Measurements from ENCODE around the gene SLC44A1.

The SLC44A1 gene

GRCh38 chr9:105396901-105397300 is 152.4 kb downstream of the SLC44A1 start:
- DNase-seq, result no peak

DNA sequence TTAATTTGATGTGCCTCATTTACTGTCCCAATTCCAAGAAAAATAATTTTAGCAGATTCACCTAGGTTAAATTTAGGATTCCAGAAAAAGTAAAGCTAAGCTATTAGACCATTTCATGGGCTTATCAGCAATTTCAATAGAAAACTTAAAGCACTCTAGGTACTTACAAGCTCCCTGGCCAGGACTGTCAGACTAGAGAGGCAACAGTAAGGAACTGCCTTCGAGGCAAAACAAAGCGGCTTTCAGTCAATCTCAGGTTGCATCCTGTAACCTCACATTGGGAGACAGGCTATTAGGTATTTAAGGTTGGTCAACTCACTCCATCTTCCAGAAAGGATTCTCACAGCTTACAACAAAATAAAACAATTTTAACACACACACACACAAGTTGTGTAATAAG is 154.7 kb downstream of the SLC44A1 start:
- DNase-seq, result no peak

DNA sequence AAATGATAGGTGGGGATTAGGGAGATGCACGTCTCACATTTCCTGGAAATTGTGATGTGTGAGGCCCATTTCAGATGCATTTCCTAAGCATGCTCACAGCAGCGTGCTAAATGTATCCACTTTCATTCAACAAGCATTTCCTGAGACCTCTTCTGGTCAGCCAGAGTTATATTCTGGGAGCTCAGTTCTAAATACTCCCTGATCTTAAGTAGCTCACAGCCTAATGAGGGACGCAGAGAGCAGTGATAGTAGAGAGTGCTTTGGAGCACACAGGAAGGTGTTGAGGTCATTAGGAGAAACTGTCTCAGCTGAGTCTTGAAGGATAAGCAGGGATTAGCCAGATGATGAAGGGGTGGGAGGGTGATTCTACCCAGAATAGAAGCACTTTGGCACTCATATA is 157.2 kb downstream of the SLC44A1 start:
- DNase-seq, result no peak

DNA sequence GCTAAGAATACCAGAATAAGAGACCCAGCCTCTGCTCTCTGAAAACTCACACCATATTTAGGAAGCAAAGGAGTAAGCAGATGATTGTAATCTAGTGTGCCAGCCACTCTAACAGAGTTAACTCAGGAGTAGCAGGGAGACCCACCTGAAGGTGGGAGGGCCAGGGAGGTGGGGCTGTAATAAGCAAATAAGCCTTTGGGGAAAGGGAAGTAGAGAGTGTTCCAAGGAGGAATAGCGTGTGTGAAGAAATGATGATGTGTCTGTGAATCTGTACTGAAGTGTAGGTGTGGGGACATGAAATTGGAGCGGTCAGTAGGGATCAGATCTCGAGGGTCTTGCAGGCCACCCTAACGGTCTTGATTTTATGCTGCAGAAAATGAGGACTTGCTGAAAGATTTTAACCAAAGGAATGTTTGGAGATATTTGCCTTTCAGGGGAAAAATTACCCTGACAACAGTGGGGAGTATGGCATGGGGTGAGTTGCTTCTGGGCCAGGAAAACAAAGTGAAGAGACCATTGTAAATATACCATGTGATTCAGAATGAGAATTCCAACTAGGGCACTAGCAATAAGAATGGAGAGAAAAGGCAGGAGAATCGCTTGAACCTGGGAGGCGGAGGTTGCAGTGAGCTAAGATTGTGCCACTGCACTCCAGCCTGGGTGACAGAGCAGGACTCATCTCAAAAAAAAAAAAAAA is 159.2 kb downstream of the SLC44A1 start:
- DNase-seq, result no peak

- no peak for DNase-seq
Measured at GRCh38 chr9:105405514-105406131, 161.2 kb downstream of the SLC44A1 start.

- DNase-seq, result no peak
Measured at GRCh38 chr9:105406369-105406768, 161.9 kb downstream of the SLC44A1 start.

DNA sequence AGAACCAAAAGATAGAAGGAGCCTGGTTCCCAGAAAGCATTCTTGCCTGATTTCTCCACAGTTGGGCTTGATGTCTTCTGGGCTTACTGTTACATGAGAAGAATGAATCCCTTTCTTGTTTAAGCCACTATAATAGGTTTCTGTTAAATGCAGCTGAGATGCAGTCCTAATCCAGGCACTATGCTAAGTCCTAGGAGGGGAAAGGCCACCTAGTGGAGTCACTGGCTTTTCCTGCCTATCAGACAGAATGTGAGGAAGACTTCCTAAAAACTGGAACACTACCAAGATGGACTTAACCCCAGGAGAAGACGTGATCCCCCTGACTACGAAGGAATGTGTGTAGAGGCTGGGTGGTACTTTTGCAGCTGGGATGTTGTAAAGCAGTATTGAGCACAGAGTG is 169.1 kb downstream of the SLC44A1 start:
- no peak for DNase-seq

- peak; percentile 52 for DNase-seq
Measured at GRCh38 chr9:105414947-105415661, 170.7 kb downstream of the SLC44A1 start.

DNA sequence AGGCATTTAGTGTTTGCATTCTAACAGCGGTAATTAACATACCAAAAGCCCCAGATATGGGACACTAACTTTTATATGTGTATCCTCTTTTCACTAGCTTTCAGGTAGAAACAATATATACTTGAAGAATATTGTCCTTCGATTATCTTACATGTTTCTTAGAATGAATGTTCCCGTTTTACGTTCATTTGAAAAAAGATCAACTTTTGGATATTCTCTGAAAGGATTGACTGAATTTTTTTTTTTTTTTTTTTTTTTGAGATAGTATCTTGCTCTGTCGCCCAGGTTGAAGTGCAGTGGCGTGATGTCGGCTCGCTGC is 171.2 kb downstream of the SLC44A1 start:
- DNase-seq, result no peak

GRCh38 chr9:105416840-105417239 is 172.4 kb downstream of the SLC44A1 start:
- no peak for DNase-seq

DNA sequence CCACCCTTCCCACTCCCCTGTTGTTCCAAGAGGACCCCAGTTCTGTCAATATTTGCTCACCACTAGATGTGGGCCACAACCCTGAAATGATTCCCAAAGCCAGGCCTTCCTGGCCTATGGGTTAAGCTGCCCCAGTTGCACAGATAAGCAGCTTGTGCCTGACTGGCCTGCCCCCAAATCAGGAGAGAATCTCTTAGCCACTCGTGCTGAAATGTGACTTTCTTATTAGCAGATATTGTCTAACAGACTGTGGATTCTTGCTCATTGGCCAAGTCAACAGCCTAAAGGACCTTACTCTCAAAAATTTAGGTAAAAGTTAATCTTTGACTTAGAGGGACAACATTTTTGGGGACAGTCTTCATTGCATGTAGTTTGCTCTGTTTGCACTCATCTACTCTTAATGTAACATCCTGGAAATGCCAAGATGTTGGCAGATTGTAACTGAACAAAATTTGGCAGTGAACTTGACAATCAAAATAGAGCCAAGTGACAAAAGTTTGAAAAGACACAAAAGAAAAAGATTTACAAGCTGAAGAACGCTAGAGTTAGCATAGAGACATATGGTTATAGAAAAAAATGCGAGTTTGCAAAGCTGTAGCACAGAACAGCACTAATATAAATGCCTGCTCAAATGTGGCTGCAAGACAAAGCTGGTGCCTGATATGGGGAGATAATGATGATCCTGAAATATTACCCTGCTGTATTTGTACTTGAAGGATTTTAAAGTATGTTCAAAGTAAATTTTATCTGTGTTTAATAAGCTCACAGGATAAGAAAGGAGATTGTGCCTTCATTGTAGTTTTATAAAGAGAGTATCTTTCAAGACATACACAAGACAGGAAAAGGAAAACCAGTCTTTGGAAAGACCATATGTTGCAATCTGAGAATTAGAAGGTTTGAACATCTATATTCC is 174.4 kb downstream of the SLC44A1 start:
- no peak for DNase-seq

- DNase-seq, result no peak
Measured at GRCh38 chr9:105419816-105420597, 175.6 kb downstream of the SLC44A1 start.

GRCh38 chr9:105421154-105421553 is 176.7 kb downstream of the SLC44A1 start:
- no peak for DNase-seq

DNA sequence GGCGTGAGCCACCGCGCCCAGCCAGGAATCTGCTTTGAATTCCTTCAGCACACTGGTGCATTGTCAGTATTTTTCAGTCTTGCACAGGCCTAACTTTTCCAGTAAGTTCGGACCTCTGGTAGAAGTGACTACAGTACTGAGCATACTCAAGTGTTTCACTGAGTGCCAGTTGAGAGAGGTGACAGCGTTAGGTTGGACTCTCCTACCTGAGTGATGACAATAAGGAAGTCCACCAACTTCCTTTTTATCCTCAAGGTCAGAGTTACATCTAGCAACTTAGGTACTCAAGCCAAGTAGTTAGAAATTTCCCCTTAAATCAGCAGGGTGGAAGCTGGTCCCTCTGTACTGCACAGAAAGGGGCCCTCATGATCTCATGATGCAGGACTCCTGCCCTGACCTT is 177.4 kb downstream of the SLC44A1 start:
- DNase-seq, result no peak

- DNase-seq, result no peak
Measured at GRCh38 chr9:105425816-105426433, 181.5 kb downstream of the SLC44A1 start.

DNA sequence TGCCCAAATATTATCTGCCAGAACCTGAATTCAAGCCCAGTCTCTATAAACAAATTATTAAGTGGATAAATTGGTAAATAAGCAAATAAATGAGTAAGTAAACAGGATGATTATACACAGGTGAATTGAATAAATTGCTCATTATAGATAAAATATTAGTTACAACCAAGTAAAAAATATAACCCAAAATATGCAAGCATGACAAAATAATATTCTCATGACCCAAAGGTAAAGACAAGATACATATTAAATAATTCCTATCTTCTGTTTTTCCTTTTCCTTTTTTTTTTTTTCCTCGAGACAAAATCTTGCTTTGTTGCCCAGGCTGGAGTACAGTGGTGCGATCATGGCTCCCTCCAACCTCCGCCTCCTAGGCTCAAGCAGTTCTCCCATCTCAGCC is 182.2 kb downstream of the SLC44A1 start:
- no peak for DNase-seq

DNA sequence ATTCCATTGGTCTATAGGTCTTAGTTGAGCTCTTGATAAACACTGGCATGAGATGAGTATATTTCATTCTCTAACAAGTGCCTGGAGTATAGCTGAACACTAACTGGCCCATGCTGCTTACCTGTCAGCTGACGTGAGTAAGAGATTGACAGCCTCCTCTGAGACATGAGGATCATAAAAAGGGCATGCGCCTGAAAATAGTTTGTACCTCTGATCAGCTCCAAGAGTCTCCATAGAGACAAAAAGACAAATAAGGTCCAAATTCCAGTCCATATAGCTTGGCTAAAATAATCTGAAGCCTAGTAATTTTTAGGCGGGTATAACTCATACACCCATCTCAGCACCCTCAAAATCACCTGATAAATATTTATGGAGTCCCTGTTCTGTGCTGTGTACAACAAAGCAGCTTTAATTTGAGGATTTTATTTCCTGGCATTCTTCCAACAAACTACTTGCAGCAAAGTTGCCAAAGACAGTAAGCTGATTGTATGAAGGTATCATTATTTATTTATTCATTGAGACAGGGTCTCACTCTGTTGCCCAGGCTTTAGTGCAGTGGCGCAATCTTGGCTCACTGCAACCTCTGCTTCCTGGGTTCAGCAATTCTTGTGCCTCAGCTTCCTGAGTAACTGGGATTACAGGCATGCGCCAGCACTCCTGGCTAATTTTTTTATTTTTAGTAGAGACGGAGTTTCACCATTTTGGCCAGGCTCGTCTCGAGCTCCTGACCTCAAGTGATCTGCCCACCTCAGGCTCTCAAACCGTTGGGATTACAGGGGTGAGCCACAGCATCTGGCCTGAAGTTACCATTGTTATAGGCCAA is 187.2 kb downstream of the SLC44A1 start:
- no peak for DNase-seq

- no peak for DNase-seq
Measured at GRCh38 chr9:105432247-105432842, 187.9 kb downstream of the SLC44A1 start.

DNA sequence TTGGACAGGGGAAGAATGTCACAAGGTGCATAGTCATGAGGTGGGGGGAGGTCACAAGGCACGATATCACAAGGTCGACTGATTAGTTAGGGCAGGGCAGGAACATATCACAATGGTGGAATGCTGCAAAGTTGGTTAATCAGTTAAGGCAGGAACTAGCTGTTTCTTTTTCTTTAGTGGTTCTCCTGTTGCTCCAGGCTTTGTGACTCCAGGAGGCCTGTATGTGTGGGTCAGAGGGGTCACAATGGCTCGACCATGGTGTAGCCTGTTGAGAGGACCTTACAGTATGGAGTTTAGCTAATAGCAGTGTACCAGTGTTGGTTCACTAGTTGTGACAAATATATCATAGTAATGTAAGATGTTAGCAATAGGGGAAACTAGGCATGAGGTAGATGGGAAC is 191.0 kb downstream of the SLC44A1 start:
- DNase-seq, result no peak

- DNase-seq, result no peak
Measured at GRCh38 chr9:105436783-105437182, 192.3 kb downstream of the SLC44A1 start.

DNA sequence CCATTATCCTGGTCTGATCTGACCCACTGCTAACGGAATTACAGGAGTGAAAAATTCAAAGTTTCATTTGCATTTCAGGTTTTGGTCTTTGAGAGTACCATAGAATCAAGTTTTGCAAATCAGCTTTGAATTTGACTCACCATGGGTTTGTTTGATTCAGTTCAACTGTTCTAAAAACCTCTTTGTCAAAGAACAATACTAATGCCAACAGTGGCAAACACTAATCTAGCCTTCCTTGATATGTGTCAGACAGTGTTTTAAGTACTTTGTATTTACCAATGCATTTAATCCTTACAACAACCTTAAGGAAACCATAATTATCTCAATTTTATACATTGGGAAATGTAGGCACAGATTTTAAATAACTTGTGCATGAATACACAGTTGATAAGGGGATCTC is 193.3 kb downstream of the SLC44A1 start:
- DNase-seq, result no peak
